Measurements from ENCODE around the gene FSTL3. TPM values are rescaled to one million over a fixed set of nuclear protein-coding genes. Genes with fewer than 3 reads are reported as not detected.

FSTL3 gene
- total RNA-seq, 5 donors from 2014 or later (not counting 1 experiment from before 2014, with no cell fraction given) = 2.0 to 5.3 (median 4.1) TPM

- POLR2A ChIA-PET = interaction anchor here in 1 of 2 donors (0.6 kb wide), 1 partner anchor 846 kb away, joined by 5 read pairs; the partner anchor contains the start of gene C19orf25
- Mint-ChIP-seq H3K27me3 (no peaks in the 10 kb centered on the region), H3K4me3 (peak within 1 kb of the TSS; percentile 81 to 92 (median 91)), H3K9me3 (no peaks in the 10 kb centered on the region), H3K36me3 (peaks cover 13% of the 10 kb centered on the region), H3K4me1 (peaks cover 34 to 42% (median 36%) of the 10 kb centered on the region in 3 donors), H3K27ac (peak within 1 kb of the TSS; percentile 92 to 93)
- Histone ChIP-seq H3K4me3 (ENCODE audit: control insufficient read depth in 1 of 2, extremely low read depth in 1 of 2, low read length in 1 of 2) (peak within 1 kb of the TSS; percentile 86), H3K27ac (ENCODE audit: low read length) (peak within 1 kb of the TSS; percentile 66), H3K4me1 (ENCODE audit: control insufficient read depth in 1 of 2, extremely low read depth in 1 of 2, insufficient read depth in 2 of 2, low read length in 2 of 2) (peaks cover 2 to 43% of the 10 kb centered on the region in 2 experiments), H3K36me3 (ENCODE audit: control insufficient read depth in 2 of 2, extremely low read depth in 1 of 2, insufficient read depth in 1 of 2, low read length in 1 of 2) (peaks cover 3 to 13% of the 10 kb centered on the region in 2 donors), H3K9me3 (no peaks in the 10 kb centered on the region), H3K27me3 (replicated peaks in 1 of 2; ENCODE audit: control insufficient read depth in 2 of 2, extremely low read depth in 1 of 2, insufficient read depth in 2 of 2, low read length in 1 of 2) (no peaks in the 10 kb centered on the region)
- ATAC-seq (replicated peaks in 1 of 4) = peak; percentile 95 to 98 (median 97)
- peak; percentile 88 to 99 (median 93) for DNase-seq
- CTCF ChIA-PET = interaction anchor here in 1 of 2 donors (0.7 kb wide), 1 partner anchor 44 kb away, joined by 3 read pairs; no protein-coding TSS in a partner anchor
- under 1% methylated on average over 66 of the region's 67 CpGs for WGBS (ENCODE audit: insufficient coverage)
Measured at GRCh38 chr19:633068-633785, 43.0 kb upstream of the FSTL3 start, which contains the start of gene POLRMT. Gene POLRMT, minus strand, starts transcription at chr19:633537. Its CDS starts 25 bp downstream, at chr19:633512.

- H3K4me1 ChIP-seq (ENCODE audit: control insufficient read depth in 1 of 2, extremely low read depth in 1 of 2, insufficient read depth in 2 of 2, low read length in 2 of 2) = peaks cover 3 to 51% of the 10 kb centered on the region in 2 experiments
- H3K4me1 Mint-ChIP-seq = peaks cover 30 to 42% (median 32%) of the 10 kb centered on the region in 3 donors
- CTCF ChIA-PET = interaction anchor here in 1 of 2 donors (0.7 kb wide), 1 partner anchor 44 kb away, joined by 3 read pairs; no protein-coding TSS in a partner anchor
- peak overlapping the region; percentile 66 for H3K27ac ChIP-seq (ENCODE audit: low read length)
- H3K36me3 ChIP-seq (ENCODE audit: control insufficient read depth in 2 of 2, extremely low read depth in 1 of 2, insufficient read depth in 1 of 2, low read length in 1 of 2) = peaks cover 0 to 5% of the 10 kb centered on the region in 2 donors
- no peaks in the 10 kb centered on the region for H3K9me3 ChIP-seq
- 43% methylated on average over 10 of the region's 32 CpGs for WGBS (ENCODE audit: insufficient coverage)
- H3K36me3 Mint-ChIP-seq = peaks cover 6% of the 10 kb centered on the region
- DNase-seq (no peak), ATAC-seq (replicated peaks in 1 of 4) (no peak)
- peak overlapping the region; percentile 87 to 92 for H3K27ac Mint-ChIP-seq
- H3K27me3 ChIP-seq (replicated peaks in 1 of 2; ENCODE audit: control insufficient read depth in 2 of 2, extremely low read depth in 1 of 2, insufficient read depth in 2 of 2, low read length in 1 of 2) = no peaks in the 10 kb centered on the region
- no peaks in the 10 kb centered on the region for H3K27me3 Mint-ChIP-seq
- POLR2A ChIA-PET = interaction anchor here (0.6 to 0.7 kb wide), 2 partner anchors 176 to 845 kb away, joined by 5 to 7 read pairs; partner anchors contain the start of gene C19orf25 (in 1 of the 2)
- no peaks in the 10 kb centered on the region for H3K9me3 Mint-ChIP-seq
- H3K4me3 ChIP-seq (ENCODE audit: control insufficient read depth in 1 of 2, extremely low read depth in 1 of 2, low read length in 1 of 2) = peak overlapping the region; percentile 79 to 86
- peak overlapping the region; percentile 81 to 92 (median 91) for H3K4me3 Mint-ChIP-seq
Measured at GRCh38 chr19:633786-634639, 42.2 kb upstream of the FSTL3 start.

GRCh38 chr19:634975-635652 is 41.1 kb upstream of the FSTL3 start:
- H3K27ac ChIP-seq (ENCODE audit: low read length) = no peak overlapping the region
- no peak for DNase-seq
- Mint-ChIP-seq H3K27ac (no peak overlapping the region), H3K9me3 (no peaks in the 10 kb centered on the region), H3K4me1 (peaks cover 32 to 43% (median 33%) of the 10 kb centered on the region in 3 donors), H3K27me3 (no peaks in the 10 kb centered on the region), H3K36me3 (peaks cover 5% of the 10 kb centered on the region), H3K4me3 (no peak overlapping the region)
- ChIA-PET CTCF (no interaction called here), POLR2A (no interaction called here)
- H3K4me3 ChIP-seq (ENCODE audit: control insufficient read depth in 1 of 2, extremely low read depth in 1 of 2, low read length in 1 of 2) = no peak overlapping the region
- no peaks in the 10 kb centered on the region for H3K36me3 ChIP-seq (ENCODE audit: control insufficient read depth in 2 of 2, extremely low read depth in 1 of 2, insufficient read depth in 1 of 2, low read length in 1 of 2)
- WGBS (ENCODE audit: insufficient coverage) = 93% methylated on average over 13 of the region's 16 CpGs
- peaks cover 6 to 54% of the 10 kb centered on the region in 2 experiments for H3K4me1 ChIP-seq (ENCODE audit: control insufficient read depth in 1 of 2, extremely low read depth in 1 of 2, insufficient read depth in 2 of 2, low read length in 2 of 2)
- no peak for ATAC-seq (replicated peaks in 1 of 4)
- no peaks in the 10 kb centered on the region for H3K27me3 ChIP-seq (replicated peaks in 1 of 2; ENCODE audit: control insufficient read depth in 2 of 2, extremely low read depth in 1 of 2, insufficient read depth in 2 of 2, low read length in 1 of 2)
- no peaks in the 10 kb centered on the region for H3K9me3 ChIP-seq

DNA sequence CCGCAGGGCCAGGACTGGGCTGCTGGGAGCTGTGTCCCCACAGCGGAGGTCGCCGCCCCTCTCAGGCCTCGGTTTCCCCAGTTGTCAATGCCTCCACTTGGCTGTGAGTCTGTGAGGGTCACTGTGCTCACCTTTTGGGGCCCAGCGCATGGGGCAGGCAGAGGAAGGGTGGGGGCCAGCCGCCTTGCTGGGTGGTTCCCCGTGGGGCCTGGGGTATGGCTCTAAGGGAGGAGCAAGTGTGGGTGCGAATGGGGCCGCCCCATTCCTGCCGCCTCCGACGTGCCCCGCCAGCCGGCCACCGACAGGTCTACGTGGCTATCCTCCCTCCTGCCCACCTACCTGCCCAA is 37.3 kb upstream of the FSTL3 start:
- Mint-ChIP-seq H3K9me3 (no peaks in the 10 kb centered on the region), H3K4me1 (peaks cover 9 to 19% (median 11%) of the 10 kb centered on the region in 3 donors), H3K27ac (peak overlapping the region; percentile 87 to 89), H3K27me3 (no peaks in the 10 kb centered on the region), H3K4me3 (peak overlapping the region; percentile 79 to 84 (median 80)), H3K36me3 (no peaks in the 10 kb centered on the region)
- CTCF ChIA-PET = no interaction called here
- peak overlapping the region; percentile 48 to 64 for H3K4me3 ChIP-seq (ENCODE audit: control insufficient read depth in 1 of 2, extremely low read depth in 1 of 2, low read length in 1 of 2)
- no peak for DNase-seq
- H3K4me1 ChIP-seq (ENCODE audit: control insufficient read depth in 1 of 2, extremely low read depth in 1 of 2, insufficient read depth in 2 of 2, low read length in 2 of 2) = peaks cover 4 to 26% of the 10 kb centered on the region in 2 experiments
- no peaks in the 10 kb centered on the region for H3K27me3 ChIP-seq (replicated peaks in 1 of 2; ENCODE audit: control insufficient read depth in 2 of 2, extremely low read depth in 1 of 2, insufficient read depth in 2 of 2, low read length in 1 of 2)
- no peaks in the 10 kb centered on the region for H3K36me3 ChIP-seq (ENCODE audit: control insufficient read depth in 2 of 2, extremely low read depth in 1 of 2, insufficient read depth in 1 of 2, low read length in 1 of 2)
- POLR2A ChIA-PET = no interaction called here
- H3K9me3 ChIP-seq = no peaks in the 10 kb centered on the region
- WGBS (ENCODE audit: insufficient coverage) = 48% methylated on average over 10 of the region's 17 CpGs
- no peak overlapping the region for H3K27ac ChIP-seq (ENCODE audit: low read length)
- ATAC-seq (replicated peaks in 1 of 4) = no peak

- Mint-ChIP-seq H3K9me3 (no peaks in the 10 kb centered on the region), H3K27ac (peak within 1 kb of the TSS; percentile 87 to 89), H3K4me1 (peaks cover 6 to 15% (median 7%) of the 10 kb centered on the region in 3 donors), H3K4me3 (peak within 1 kb of the TSS; percentile 79 to 84 (median 80)), H3K36me3 (no peaks in the 10 kb centered on the region), H3K27me3 (no peaks in the 10 kb centered on the region)
- Histone ChIP-seq H3K4me3 (ENCODE audit: control insufficient read depth in 1 of 2, extremely low read depth in 1 of 2, low read length in 1 of 2) (peak within 1 kb of the TSS; percentile 48 to 64), H3K9me3 (no peaks in the 10 kb centered on the region), H3K4me1 (ENCODE audit: control insufficient read depth in 1 of 2, extremely low read depth in 1 of 2, insufficient read depth in 2 of 2, low read length in 2 of 2) (peaks cover 4 to 20% of the 10 kb centered on the region in 2 experiments), H3K27ac (ENCODE audit: low read length) (peak within 1 kb of the TSS; percentile 47), H3K27me3 (replicated peaks in 1 of 2; ENCODE audit: control insufficient read depth in 2 of 2, extremely low read depth in 1 of 2, insufficient read depth in 2 of 2, low read length in 1 of 2) (no peaks in the 10 kb centered on the region), H3K36me3 (ENCODE audit: control insufficient read depth in 2 of 2, extremely low read depth in 1 of 2, insufficient read depth in 1 of 2, low read length in 1 of 2) (peaks cover 0 to 2% of the 10 kb centered on the region in 2 donors)
- DNase-seq = peak; percentile 88 to 99 (median 94)
- CTCF ChIA-PET = no interaction called here
- peak; percentile 93 to 98 (median 96) for ATAC-seq (replicated peaks in 1 of 4)
- POLR2A ChIA-PET = no interaction called here
- 6% methylated on average over 91 of the region's 109 CpGs for WGBS (ENCODE audit: insufficient coverage)
Measured at GRCh38 chr19:639253-640160, 36.7 kb upstream of the FSTL3 start, which contains the start of gene FGF22. Gene FGF22, plus strand, starts transcription at chr19:639879. Its CDS starts 47 bp downstream, at chr19:639926.

Data from T-cell (primary cell).